HUDEP-2 (cell line): ENCODE data around the gene DHX35.

Experiments
- DNase-seq, 76 experiments: peaks; one replicate each; lab custom pipeline; 2025; ENCODE audit not compliant: unreplicated experiment in 76 of 76; lab: John Stamatoyannopoulos, UW

The DHX35 gene

GRCh38 chr20:39049148-39049547 lies 87.0 kb downstream of the DHX35 start:
- peak in 2 of 76 experiments; percentile 1 to 30 for DNase-seq

GRCh38 chr20:39049684-39050554 lies 87.8 kb downstream of the DHX35 start:
- DNase-seq, result peak in 69 of 76 experiments; percentile 6 to 84 (median 57)

DNA sequence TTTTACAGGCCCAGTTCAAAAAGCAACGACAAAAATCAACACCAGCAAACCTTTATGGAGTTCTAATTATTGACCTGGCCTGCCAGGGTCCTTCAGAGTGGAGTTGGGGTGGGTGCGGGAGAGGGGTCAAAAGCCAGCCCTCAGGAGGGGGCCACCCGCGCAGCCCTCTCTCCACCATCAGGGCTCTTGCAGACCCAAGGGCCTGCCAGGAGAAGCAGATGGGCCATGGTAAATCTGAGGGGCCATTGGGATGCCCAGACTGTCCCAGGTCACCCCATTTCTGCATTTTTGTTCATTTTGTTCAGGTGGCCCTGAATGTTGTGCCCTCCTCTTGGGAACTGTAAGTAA lies 88.4 kb downstream of the DHX35 start:
- DNase-seq, result no peak

DNA sequence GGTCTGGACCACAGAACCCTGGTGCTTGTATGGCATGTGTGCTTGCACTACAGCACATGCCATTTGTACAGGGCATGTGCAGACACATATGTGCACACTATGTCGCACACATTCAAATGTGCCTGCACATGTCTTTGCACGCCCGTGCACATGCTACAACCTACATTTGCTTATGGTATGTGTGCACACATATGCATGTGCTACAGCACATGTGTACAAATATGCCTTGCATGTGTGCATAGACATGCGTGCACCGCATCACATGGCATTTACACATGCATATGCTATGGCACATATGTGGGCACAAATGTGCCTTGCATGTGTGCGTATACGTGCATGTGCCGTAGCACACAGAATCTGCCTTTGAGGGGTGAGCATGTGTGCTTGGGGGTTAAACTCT lies 90.5 kb downstream of the DHX35 start:
- DNase-seq, result no peak

GRCh38 chr20:39057143-39057542 lies 95.0 kb downstream of the DHX35 start:
- no peak for DNase-seq

DNA sequence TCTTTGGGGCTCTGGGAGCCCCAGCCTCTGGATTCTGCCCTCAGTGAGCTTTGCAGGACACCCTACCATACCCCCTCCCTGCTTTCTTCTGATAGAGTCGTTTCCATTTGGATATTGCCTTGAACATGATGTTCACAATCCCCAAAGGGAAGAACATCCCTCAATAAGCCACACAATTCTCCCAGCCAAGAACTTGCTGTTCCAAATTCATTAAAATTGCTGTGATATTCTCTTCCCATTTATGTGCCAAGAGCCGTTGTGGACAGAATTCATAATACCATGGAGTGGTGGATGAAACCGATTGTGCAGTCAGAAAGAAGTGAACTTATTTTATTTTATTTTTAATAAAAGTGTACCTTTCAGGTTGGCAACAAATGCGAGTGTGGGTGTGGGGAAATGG lies 95.8 kb downstream of the DHX35 start:
- no peak for DNase-seq

DNA sequence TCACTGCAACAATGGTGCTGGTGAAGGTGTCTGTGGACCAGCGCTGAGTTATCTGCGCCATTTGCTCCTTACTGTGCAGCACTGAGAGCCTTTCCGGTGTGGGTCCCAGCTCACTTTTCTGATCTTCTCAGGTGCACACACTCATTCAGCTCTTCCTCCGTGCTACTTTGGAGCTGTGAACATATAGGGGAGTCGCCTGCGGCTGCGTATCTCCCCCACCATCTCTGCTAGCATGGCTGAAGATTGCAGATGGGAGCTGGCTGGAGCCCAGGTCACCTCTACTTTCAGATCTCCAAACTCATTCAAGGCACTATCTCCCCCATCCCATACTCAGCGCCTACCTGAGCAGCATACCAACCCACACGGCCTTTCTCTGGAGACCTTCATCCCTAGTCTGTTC lies 96.9 kb downstream of the DHX35 start:
- no peak for DNase-seq

DNA sequence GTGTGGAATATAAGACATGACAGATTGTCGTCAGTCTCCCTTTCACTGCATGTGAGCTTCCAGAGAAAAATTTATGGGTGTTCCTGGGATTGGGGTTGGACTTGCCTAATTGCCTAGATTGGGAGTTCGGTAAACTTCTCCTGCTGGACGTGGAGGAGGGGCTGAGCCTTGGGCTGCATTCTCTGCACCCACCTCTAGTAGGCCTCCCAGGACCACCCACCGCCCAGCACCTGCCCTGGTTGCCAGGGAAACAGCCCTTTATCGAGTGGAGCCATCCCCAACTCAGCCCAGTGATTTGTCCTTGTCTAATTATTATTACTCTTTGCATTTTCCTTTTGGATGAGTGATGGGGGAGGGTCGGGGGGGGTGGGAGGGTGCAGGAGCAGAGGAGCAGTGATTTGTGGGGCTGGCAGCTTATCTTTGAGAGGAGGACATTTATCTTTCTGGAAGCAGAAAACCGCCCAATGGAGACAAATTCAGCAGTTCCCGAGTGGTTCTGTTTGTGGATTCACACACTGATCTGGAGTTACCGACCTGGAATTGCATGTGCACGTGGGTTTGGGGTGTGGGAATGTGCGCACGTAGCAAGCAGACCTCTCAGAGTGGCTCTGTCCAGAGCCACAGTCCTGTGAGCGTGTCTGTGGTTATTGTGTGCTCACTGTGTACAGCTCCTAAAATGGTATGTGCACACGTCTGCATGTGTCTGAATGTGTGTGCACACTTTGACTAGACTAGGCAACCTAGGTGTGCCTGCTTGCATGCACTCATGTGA lies 104.5 kb downstream of the DHX35 start:
- no peak for DNase-seq

DNA sequence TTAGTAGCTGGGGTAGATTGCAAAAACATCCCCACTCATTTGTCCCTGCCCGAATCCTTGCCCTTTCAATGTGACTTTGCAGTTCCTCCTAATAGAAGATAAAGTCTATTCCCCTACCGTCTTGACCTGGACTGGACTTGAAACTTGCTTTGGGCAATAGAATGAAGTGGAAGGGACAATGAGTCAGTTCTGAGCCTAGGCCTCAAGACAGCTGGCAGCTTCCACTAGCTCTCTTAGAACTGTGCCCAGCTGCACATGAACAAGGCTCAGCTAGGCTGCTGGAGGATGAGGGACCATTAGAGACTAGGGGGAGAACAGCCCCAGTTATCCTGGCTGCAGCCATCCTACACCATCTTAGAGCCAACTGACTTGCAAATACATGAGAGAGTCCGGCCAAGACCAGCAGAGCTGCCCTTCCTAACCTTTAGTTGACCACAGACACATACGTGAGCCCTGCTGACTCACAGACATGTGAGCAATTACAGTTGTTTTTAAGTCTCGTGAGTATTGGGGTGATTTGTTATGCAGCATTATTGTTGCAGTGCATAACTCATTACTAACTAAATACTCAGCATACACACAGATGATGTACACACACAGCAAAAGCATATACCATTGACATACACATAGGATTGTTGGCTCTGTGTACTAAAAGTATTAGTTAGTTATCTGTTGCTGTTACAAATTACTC lies 105.5 kb downstream of the DHX35 start:
- no peak for DNase-seq

- no peak for DNase-seq
Measured at GRCh38 chr20:39069976-39070375, 107.8 kb downstream of the DHX35 start.

GRCh38 chr20:39070484-39071231 lies 108.5 kb downstream of the DHX35 start:
- DNase-seq, result no peak

GRCh38 chr20:39072132-39072531 lies 110.0 kb downstream of the DHX35 start:
- no peak for DNase-seq

- DNase-seq, result no peak
Measured at GRCh38 chr20:39072653-39073052, 110.5 kb downstream of the DHX35 start.

DNA sequence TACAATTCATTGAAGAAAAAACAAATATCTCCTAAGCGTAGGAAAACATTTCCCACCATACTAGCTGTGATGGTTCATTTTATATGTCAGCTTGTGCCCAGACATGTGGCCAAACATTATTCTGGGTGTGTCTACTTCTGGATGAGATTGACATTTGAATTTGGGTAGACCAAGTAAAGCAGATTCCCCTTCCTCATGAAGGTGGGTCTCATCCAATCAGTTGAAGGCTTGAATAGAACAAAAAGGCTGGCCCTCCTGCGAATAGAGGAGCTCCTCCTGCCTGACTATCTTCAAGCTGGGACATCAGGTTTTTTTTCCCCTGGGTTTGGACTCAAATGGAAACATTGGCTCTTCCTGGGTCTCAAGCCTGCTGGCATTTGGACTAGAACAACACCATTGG lies 113.6 kb downstream of the DHX35 start:
- DNase-seq, result no peak

DNA sequence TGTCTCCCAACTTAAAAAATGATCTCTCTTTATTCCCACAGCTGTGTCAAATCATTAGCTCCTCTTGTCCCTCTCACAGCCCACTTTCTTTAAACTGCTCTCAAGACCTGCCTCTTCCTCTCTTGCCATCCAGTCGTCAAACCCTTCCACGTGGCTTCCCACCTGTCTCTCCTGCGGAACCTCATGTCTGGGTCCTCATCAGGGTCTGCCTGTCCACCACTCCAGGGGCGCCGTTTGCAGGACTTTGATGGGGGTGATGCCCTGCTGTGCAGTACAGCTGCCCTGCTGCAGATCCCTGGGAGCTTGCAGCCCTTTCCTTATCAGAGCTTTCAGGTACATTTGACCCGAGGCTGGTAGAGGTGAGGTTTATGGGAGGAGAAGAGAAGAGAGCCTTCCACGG lies 114.8 kb downstream of the DHX35 start:
- DNase-seq, result no peak

- DNase-seq, result no peak
Measured at GRCh38 chr20:39080326-39080725, 118.2 kb downstream of the DHX35 start.

GRCh38 chr20:39081255-39081654 lies 119.1 kb downstream of the DHX35 start:
- peak in 66 of 76 experiments; percentile 3 to 82 (median 52) for DNase-seq

GRCh38 chr20:39082622-39083398 lies 120.7 kb downstream of the DHX35 start:
- DNase-seq, result no peak

DNA sequence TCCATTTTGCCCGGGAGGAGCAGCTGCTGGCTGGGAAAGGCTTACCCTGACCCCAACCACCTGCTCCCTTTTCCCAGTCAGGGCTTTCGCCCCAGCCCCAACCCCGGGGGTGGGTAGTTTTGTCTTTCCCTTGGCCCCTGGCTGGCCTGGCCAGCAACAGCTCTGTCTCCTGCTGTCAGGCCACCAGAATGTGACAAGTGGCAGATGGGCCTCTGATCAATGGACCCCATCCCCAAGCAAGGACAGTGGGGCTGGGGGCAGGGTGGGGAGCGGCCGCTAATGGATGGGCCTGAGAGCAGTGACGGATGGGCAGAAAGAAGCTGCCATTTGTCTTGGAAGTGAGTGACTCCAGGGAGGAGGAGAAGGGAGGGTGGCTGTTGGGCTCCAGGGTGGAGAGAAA lies 121.6 kb downstream of the DHX35 start:
- DNase-seq, result no peak

GRCh38 chr20:39089029-39089428 lies 126.9 kb downstream of the DHX35 start:
- DNase-seq, result no peak
